ENCODE results near the gene MCEMP1. TPM values are rescaled to one million over a fixed set of nuclear protein-coding genes. Genes with fewer than 3 reads are reported as not detected.

MCEMP1 gene
- total and polyA plus RNA-seq, 3 donors from 2014 or later = not detected

- Histone ChIP-seq H3K27ac (no peak overlapping the region), H3K36me3 (ENCODE audit: low read depth, missing control alignments) (no peaks in the 10 kb centered on the region), H3K27me3 (no peaks in the 10 kb centered on the region), H3K4me3 (no peak overlapping the region), H3K9me3 (no peaks in the 10 kb centered on the region), H3K4me1 (no peaks in the 10 kb centered on the region)
- intact Hi-C loops (cut with DNase I; ENCODE audit: low total_unique reads) = no loop called here
- no peak for TF ChIP-seq CTCF (IDR thresholded peaks at IDR 0.05)
- no peak for TF ChIP-seq POLR2A (IDR thresholded peaks at IDR 0.05)
- DNase-seq = no peak
- WGBS, 2 donors = 77 to 80% methylated on average over 8 of the region's 8 CpGs
Observed at GRCh38 chr19:7661744-7662538, 14.9 kb upstream of the MCEMP1 start.

GRCh38 chr19:7662657-7663056, 14.2 kb upstream of the MCEMP1 start:
- TF ChIP-seq POLR2A (IDR thresholded peaks at IDR 0.05) = no peak
- TF ChIP-seq CTCF (IDR thresholded peaks at IDR 0.05) = no peak
- no peak for DNase-seq
- Histone ChIP-seq H3K4me3 (no peak overlapping the region), H3K4me1 (no peaks in the 10 kb centered on the region), H3K27ac (no peak overlapping the region), H3K36me3 (ENCODE audit: low read depth, missing control alignments) (no peaks in the 10 kb centered on the region), H3K27me3 (no peaks in the 10 kb centered on the region), H3K9me3 (no peaks in the 10 kb centered on the region)
- WGBS, 2 donors = 90 to 91% methylated on average over 14 of the region's 14 CpGs
- intact Hi-C loops (cut with DNase I; ENCODE audit: low total_unique reads) = no loop called here

GRCh38 chr19:7663706-7664105, 13.2 kb upstream of the MCEMP1 start:
- Histone ChIP-seq H3K36me3 (ENCODE audit: low read depth, missing control alignments) (no peaks in the 10 kb centered on the region), H3K27me3 (no peaks in the 10 kb centered on the region), H3K4me1 (no peaks in the 10 kb centered on the region), H3K27ac (no peak overlapping the region), H3K9me3 (no peaks in the 10 kb centered on the region), H3K4me3 (no peak overlapping the region)
- DNase-seq = no peak
- TF ChIP-seq CTCF (IDR thresholded peaks at IDR 0.05) (no peak), POLR2A (IDR thresholded peaks at IDR 0.05) (no peak)
- intact Hi-C loops (cut with DNase I; ENCODE audit: low total_unique reads) = no loop called here
- WGBS, 2 donors = 79 to 81% methylated on average over 7 of the region's 7 CpGs

- 53 to 58% methylated on average over 4 of the region's 4 CpGs for WGBS, 2 donors
- DNase-seq = no peak
- Histone ChIP-seq H3K4me1 (no peaks in the 10 kb centered on the region), H3K27me3 (no peaks in the 10 kb centered on the region), H3K36me3 (ENCODE audit: low read depth, missing control alignments) (no peaks in the 10 kb centered on the region), H3K9me3 (no peaks in the 10 kb centered on the region), H3K27ac (no peak overlapping the region), H3K4me3 (no peak overlapping the region)
- intact Hi-C loops (cut with DNase I; ENCODE audit: low total_unique reads) = no loop called here
- TF ChIP-seq CTCF (IDR thresholded peaks at IDR 0.05) (no peak), POLR2A (IDR thresholded peaks at IDR 0.05) (no peak)
Observed at GRCh38 chr19:7665076-7665475, 11.8 kb upstream of the MCEMP1 start.

GRCh38 chr19:7668842-7669241, 8.0 kb upstream of the MCEMP1 start, which contains the start of gene RETN:
Gene RETN, plus strand, starts transcription at chr19:7669049. Its CDS starts 278 bp downstream, at chr19:7669327.
- peak within 1 kb of the TSS in 1 of 2 donors; percentile 7 for H3K4me3 ChIP-seq
- no peaks in the 10 kb centered on the region for H3K9me3 ChIP-seq
- no peaks in the 10 kb centered on the region for H3K36me3 ChIP-seq (ENCODE audit: low read depth, missing control alignments)
- DNase-seq = no peak
- intact Hi-C loops (cut with DNase I; ENCODE audit: low total_unique reads) = no loop called here
- H3K27me3 ChIP-seq = no peaks in the 10 kb centered on the region
- no peak for TF ChIP-seq POLR2A (IDR thresholded peaks at IDR 0.05)
- TF ChIP-seq CTCF (IDR thresholded peaks at IDR 0.05) = no peak
- H3K4me1 ChIP-seq = no peaks in the 10 kb centered on the region
- 76 to 80% methylated on average over 2 to 9 of the region's 9 CpGs for WGBS, 2 donors
- no peak within 1 kb of the TSS for H3K27ac ChIP-seq
